Suprapubic skin (tissue), 4 donors: ENCODE data around the gene SUN2. TPM values are rescaled to one million over a fixed set of nuclear protein-coding genes. Genes with fewer than 3 reads are reported as not detected.

ENCODE experiments used
- DNase-seq, 2 donors: peaks; one replicate each; pipeline ENCODE4 v3.0.0-alpha.2; 2019; ENCODE audit warnings: low spot score in 2 of 2
- H3K27ac ChIP-seq: fragments of 200-600 bp; sonication (generic); one replicate; pipeline ENCODE4 v1.5.1; 2019
- H3K27me3 ChIP-seq: fragments of 200-600 bp; sonication (generic); one replicate; pipeline ENCODE4 v1.5.1; 2019
- H3K36me3 ChIP-seq: fragments of 200-600 bp; sonication (generic); one replicate; pipeline ENCODE4 v1.5.1; 2019
- H3K4me1 ChIP-seq: fragments of 200-600 bp; sonication (generic); one replicate; pipeline ENCODE4 v1.5.1; 2019
- H3K4me3 ChIP-seq: fragments of 200-600 bp; sonication (generic); one replicate; pipeline ENCODE4 v1.5.1; 2019; ENCODE audit warnings: mild to moderate bottlenecking
- H3K9me3 ChIP-seq: fragments of 200-600 bp; sonication (generic); one replicate; pipeline ENCODE4 v1.5.1; 2019
- EP300 ChIP-seq: sonication (generic); formaldehyde crosslinking; IDR thresholded peaks from one replicate; pipeline ENCODE4 v1.6.1; 2017; ENCODE audit warnings: antibody characterized with exemption
- POLR2A ChIP-seq, 2 donors: fragments of 450-650 bp; IDR thresholded peaks; one replicate each; pipeline ENCODE4 v1.6.1; 2017; ENCODE audit warnings: antibody characterized with exemption in 2 of 2, mild to moderate bottlenecking in 2 of 2, moderate library complexity in 2 of 2
- POLR2AphosphoS5 ChIP-seq, 3 donors: sonication (generic); formaldehyde crosslinking; IDR thresholded peaks; one replicate each; pipeline ENCODE4 v1.6.1; 2017; ENCODE audit warnings: antibody characterized with exemption in 3 of 3
- WGBS: methylation state at CpG from one replicate; pipeline ENCODE4 v1.1.5; 2018; 5-methylcytosine and 5-hydroxymethylcytosine counted together
- total RNA-seq, 4 donors: library from RNA; depleted of rRNA; stranded (reverse); fragments of >200 nt; gene quantifications; one replicate each; pipeline ENCODE4 v1.1.0, GENCODE V29; 2016
- TF ChIP-seq, protein P1 (sequence below), 2 donors: fragments of 200-600 bp in 1 of 2; fragments of 450-650 bp in 1 of 2; sonication (generic) in 1 of 2; IDR thresholded peaks; one replicate each; pipeline ENCODE4 v1.5.1; 2016 to 2019; ENCODE audit warnings: antibody characterized with exemption in 2 of 2, mild to moderate bottlenecking in 1 of 2, moderate library complexity in 1 of 2

SUN2 gene
- total RNA-seq, 4 donors from 2014 or later, result 186 to 262 (median 232) TPM

DNA sequence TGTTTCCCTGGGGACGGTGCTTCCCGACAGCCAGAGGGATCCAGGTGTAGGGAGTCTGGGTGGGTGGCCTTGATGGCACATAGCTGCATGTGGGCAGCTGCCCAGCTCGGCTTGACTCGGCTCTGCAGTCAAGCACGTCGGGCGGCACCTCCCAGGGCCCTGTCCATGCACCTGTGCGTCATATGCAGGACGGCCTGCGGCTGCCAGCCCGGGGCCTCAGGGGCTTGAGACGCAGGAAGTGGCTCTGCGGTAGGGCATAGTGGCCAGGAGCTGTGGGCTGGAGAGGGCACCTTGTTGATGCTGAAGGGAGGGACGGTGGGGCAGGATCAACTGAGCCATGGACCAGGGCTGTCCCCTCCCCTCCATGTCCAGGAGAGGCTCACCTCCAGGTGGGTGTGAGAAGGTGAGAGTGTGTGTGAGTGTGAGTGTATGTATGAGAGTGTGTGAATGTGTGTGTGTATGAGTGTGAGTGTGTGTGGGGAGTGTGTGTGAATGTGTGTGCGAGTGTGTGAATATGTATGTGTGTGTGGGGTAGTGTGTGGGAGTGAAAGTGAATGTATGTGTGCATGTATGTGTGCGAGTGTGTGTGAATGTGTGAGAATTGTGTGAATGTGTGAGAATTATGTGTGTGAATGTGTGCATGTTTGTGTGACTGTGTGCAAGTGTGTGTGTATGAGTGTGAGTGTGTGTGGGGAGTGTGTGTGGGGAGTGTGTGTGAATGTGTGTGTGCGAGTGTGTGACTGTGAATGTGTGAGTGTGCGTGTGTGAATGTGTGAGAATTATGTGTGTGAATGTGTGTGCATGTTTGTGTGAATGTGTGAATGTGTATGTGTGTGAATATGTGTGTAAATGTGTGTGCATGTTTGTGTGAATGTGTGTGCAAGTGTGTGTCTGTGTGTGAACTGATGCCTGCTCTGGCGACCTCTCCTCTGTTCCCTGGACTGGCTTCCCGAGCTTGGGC lies 5.7 kb upstream of the SUN2 start:
- WGBS, result 74% methylated on average over 12 of the region's 20 CpGs
- no peaks in the 10 kb centered on the region for H3K9me3 ChIP-seq
- TF ChIP-seq POLR2A (IDR thresholded peaks at IDR 0.05), result no peak
- no peak for TF ChIP-seq EP300
- TF ChIP-seq POLR2AphosphoS5 (IDR thresholded peaks at IDR 0.05), result no peak
- DNase-seq, result no peak
- no peaks in the 10 kb centered on the region for H3K36me3 ChIP-seq
- no peak overlapping the region for H3K27ac ChIP-seq
- H3K4me3 ChIP-seq, result no peak overlapping the region
- H3K4me1 ChIP-seq, result peaks cover 9% of the 10 kb centered on the region
- no peaks in the 10 kb centered on the region for H3K27me3 ChIP-seq

DNA sequence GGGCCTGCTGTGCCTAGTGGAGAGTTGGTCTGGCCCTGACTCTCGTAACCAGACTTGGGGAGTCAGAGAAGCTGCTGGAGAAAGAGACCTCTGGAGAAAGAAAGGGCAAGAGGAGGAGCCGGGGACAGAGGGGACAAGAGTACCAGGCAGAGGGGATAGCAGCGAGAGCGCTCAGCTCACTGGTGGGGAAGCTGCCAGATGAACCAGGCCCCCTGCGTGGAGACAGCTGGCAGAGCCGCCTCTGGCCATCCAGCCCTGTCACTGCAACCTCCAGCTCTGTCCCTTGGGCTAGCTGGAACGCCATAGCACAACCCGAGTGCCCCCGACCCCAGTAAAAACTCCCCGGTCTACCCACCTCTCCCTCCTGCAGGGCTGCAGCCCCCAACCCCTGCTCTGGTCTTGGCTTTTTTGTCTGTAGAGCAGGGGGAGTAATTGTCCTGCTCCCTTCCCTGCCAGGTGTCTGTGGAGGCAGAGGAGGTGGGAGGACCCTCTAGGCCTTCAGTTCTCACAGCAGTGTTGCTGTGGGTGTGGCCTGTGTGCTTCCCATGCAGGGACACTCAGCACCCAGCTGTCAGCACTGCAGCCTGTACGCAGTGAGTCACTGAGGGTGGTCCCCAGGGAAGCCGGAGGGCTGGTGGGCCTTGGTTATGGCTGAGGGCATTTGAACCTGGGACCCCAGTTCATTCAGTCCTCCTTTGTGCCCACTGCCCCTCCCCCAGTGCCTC lies 4.8 kb upstream of the SUN2 start:
- Histone ChIP-seq H3K9me3 (no peaks in the 10 kb centered on the region), H3K36me3 (no peaks in the 10 kb centered on the region), H3K4me3 (no peak overlapping the region), H3K27ac (no peak overlapping the region), H3K4me1 (peaks cover 14% of the 10 kb centered on the region), H3K27me3 (no peaks in the 10 kb centered on the region)
- 88% methylated on average over 10 of the region's 12 CpGs for WGBS
- no peak for DNase-seq
- TF ChIP-seq, protein P1, sequence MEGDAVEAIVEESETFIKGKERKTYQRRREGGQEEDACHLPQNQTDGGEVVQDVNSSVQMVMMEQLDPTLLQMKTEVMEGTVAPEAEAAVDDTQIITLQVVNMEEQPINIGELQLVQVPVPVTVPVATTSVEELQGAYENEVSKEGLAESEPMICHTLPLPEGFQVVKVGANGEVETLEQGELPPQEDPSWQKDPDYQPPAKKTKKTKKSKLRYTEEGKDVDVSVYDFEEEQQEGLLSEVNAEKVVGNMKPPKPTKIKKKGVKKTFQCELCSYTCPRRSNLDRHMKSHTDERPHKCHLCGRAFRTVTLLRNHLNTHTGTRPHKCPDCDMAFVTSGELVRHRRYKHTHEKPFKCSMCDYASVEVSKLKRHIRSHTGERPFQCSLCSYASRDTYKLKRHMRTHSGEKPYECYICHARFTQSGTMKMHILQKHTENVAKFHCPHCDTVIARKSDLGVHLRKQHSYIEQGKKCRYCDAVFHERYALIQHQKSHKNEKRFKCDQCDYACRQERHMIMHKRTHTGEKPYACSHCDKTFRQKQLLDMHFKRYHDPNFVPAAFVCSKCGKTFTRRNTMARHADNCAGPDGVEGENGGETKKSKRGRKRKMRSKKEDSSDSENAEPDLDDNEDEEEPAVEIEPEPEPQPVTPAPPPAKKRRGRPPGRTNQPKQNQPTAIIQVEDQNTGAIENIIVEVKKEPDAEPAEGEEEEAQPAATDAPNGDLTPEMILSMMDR (IDR thresholded peaks at IDR 0.05), result no peak
- no peak for TF ChIP-seq POLR2A (IDR thresholded peaks at IDR 0.05)
- TF ChIP-seq EP300, result no peak
- TF ChIP-seq POLR2AphosphoS5 (IDR thresholded peaks at IDR 0.05), result no peak

DNA sequence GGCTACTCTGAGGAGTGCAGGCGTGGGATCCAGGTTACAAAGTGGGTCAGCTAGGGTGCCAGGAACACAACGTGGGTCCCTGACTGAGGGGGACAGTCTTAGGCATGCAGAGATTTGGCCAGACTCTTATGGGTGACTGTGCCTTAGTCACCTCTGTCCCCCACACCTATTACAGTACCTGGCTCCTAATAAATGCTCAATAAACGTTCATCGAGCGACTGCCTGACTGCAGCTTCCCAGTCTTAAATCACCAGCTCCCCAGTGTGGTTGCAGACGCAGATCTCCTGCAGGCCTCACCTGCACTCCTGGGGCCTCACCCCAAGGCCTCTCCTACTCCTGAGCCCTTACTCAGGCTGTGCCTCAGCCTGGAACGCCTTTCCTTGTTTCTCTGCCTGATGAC lies 3.2 kb upstream of the SUN2 start:
- no peak for DNase-seq
- Histone ChIP-seq H3K27me3 (no peaks in the 10 kb centered on the region), H3K27ac (no peak overlapping the region), H3K4me1 (peaks cover 23% of the 10 kb centered on the region), H3K36me3 (no peaks in the 10 kb centered on the region), H3K9me3 (no peaks in the 10 kb centered on the region), H3K4me3 (no peak overlapping the region)
- 86% methylated on average over 3 of the region's 7 CpGs for whole genome bisulfite sequencing
- TF ChIP-seq POLR2A (IDR thresholded peaks at IDR 0.05), result no peak
- TF ChIP-seq, protein P1 (IDR thresholded peaks at IDR 0.05), result no peak
- no peak for TF ChIP-seq EP300
- no peak for TF ChIP-seq POLR2AphosphoS5 (IDR thresholded peaks at IDR 0.05)

DNA sequence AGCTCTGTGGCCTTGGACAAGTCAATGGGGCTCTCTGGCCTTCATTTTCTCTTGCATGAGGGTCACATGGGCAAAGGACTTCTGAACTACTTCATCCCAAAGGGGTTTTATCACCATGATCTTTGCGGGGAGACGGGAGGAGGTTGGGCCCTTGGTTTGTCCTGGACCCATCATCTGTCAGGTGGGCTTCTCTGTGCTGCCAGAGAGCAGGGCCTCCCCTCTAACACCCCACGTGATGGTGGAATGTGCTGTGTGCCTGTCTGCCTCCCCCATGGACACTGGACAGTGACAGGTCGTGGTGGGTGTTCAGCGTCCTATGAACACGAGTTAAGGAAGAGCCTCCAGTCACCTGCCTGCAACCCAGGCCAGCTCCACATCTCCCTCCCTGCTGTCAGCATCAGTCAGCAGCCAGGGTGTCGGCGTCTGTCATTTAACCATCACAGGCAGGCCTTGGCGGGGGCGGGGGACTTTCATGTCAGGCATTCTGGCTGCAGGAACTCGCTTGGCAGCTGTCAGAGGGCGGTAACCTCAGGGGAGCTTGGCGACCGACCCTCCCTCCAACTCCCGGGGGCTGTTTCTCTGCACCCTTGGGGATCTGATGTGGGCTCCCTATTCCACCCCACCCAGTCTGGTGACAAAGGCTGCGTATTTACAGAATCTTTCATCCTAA lies 2.6 kb upstream of the SUN2 start:
- TF ChIP-seq, protein P1 (IDR thresholded peaks at IDR 0.05), result no peak
- TF ChIP-seq POLR2A (IDR thresholded peaks at IDR 0.05) (no peak), EP300 (no peak), POLR2AphosphoS5 (IDR thresholded peaks at IDR 0.05) (no peak)
- no peaks in the 10 kb centered on the region for H3K36me3 ChIP-seq
- H3K4me1 ChIP-seq, result peaks cover 29% of the 10 kb centered on the region
- no peaks in the 10 kb centered on the region for H3K27me3 ChIP-seq
- H3K27ac ChIP-seq, result no peak overlapping the region
- WGBS, result 61% methylated on average over 12 of the region's 16 CpGs
- H3K4me3 ChIP-seq, result no peak overlapping the region
- H3K9me3 ChIP-seq, result no peaks in the 10 kb centered on the region
- no peak for DNase-seq

DNA sequence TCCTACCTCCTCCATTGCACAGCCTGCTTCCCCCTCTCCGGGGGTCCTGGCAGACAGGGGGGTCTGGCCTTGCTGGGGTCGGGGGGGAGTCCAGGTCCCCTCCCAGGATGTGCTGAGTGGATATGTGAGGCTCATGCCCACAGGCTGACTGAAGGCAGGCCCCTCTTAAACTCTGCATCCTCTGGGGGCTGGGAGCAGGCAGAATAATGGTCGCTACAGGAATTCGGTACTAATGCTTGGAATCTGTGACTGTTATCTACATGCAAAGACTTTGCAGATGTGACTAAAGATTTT lies 1.6 kb upstream of the SUN2 start:
- H3K4me3 ChIP-seq, result no peak overlapping the region
- WGBS, result 70% methylated on average over 4 of the region's 4 CpGs
- peaks cover 39% of the 10 kb centered on the region for H3K4me1 ChIP-seq

More for the DNA sequence above, 1.6 kb upstream of the SUN2 start:
- peaks cover 3% of the 10 kb centered on the region for H3K36me3 ChIP-seq
- no peak for DNase-seq
- no peak for TF ChIP-seq POLR2AphosphoS5 (IDR thresholded peaks at IDR 0.05)
- no peaks in the 10 kb centered on the region for H3K9me3 ChIP-seq
- no peaks in the 10 kb centered on the region for H3K27me3 ChIP-seq
- no peak overlapping the region for H3K27ac ChIP-seq
